Right lobe of liver (tissue), 6 donors: Measurements from ENCODE around the gene ATP2B3. TPM values are rescaled to one million over a fixed set of nuclear protein-coding genes. Genes with fewer than 3 reads are reported as not detected.
A peak's percentile ranks its signal among the peaks of the same experiment; 100 is the strongest.

Experiments
- ATAC-seq, 4 donors: fragments of 200-7000 bp; cut with Tn5 transposase; one replicate each; pipeline ENCODE4 v1.9.1; 2020; ENCODE audit warnings: mild to moderate bottlenecking in 4 of 4, moderate library complexity in 4 of 4
- DNase-seq, 3 donors: peaks; one replicate each; pipeline ENCODE4 v3.0.0-alpha.2; 2020
- H3K27ac ChIP-seq, 3 donors: fragments of 200-600 bp; one replicate each; pipeline ENCODE4 v1.8.0; 2022
- H3K27me3 ChIP-seq, 2 donors: fragments of 200-600 bp; one replicate each; pipeline ENCODE4 v1.8.0; 2022
- H3K36me3 ChIP-seq, 4 donors: fragments of 200-600 bp; sonication (generic) in 1 of 4; one replicate each; pipeline versions ENCODE4 v1.5.1 to v1.8.0; 2017 to 2022; ENCODE audit warnings: control low read depth in 1 of 4
- H3K4me1 ChIP-seq, 4 donors: fragments of 200-600 bp; sonication (generic) in 1 of 4; one replicate each; pipeline versions ENCODE4 v1.5.1 to v1.8.0; 2017 to 2022; ENCODE audit warnings: control low read depth in 1 of 4
- H3K4me3 ChIP-seq, 3 donors: fragments of 200-600 bp; one replicate each; pipeline ENCODE4 v1.8.0; 2022
- H3K9me3 ChIP-seq, 4 donors: fragments of 200-600 bp; sonication (generic) in 1 of 4; one replicate each; pipeline versions ENCODE4 v1.5.1 to v1.8.0; 2017 to 2022; ENCODE audit warnings: control low read depth in 1 of 4
- POLR2A ChIP-seq: fragments of 450-650 bp; IDR thresholded peaks from one replicate; pipeline ENCODE4 v1.6.1; 2017; ENCODE audit warnings: antibody characterized with exemption, mild to moderate bottlenecking
- WGBS: methylation state at CpG from one replicate; pipeline ENCODE4 v1.1.6; 2018; ENCODE audit warnings: low coverage, low lambda C conversion rate; ENCODE audit not compliant: insufficient coverage; ENCODE audit errors: missing lambda C conversion rate; 5-methylcytosine and 5-hydroxymethylcytosine counted together
- intact Hi-C, 2 donors: fragments of 100-400 bp; cut with DNase I; formaldehyde crosslinking; loops; one replicate each; pipeline versions ENCODE4 v1.11.2 to v1.14.1; 2022
- total RNA-seq, 6 experiments: library from RNA; depleted of rRNA in 2 of 6; stranded (reverse); fragments of >200 nt in 2 of 6; fragmentation: NEBNext Ultra II Directional in 3 of 6; extraction: Animal tissue kit (Norgen Biotek cat#: 25700) in 3 of 6; gene quantifications; one replicate each; pipeline versions ENCODE4 v1.1.0 to v1.2.4, GENCODE V29; 2016 to 2023
- TF ChIP-seq, protein P1 (sequence below), 4 donors: fragments of 200-600 bp in 3 of 4; fragments of 450-650 bp in 1 of 4; IDR thresholded peaks; one replicate each; pipeline versions ENCODE4 v1.5.1 to v1.8.0; 2016 to 2022; ENCODE audit warnings: antibody characterized with exemption in 4 of 4, mild to moderate bottlenecking in 2 of 4
- donor health status: DM: no; HTN: yes; CAD: no.
- donor health status: DM: no; HTN: no; CAD: no.
- donor health status: DM: no; HTN: no; CAD: no.
- donor health status: DM: no; HTN: yes; CAD: no.
- donor health status: DM: no; HTN: yes; CAD: no.

ATP2B3 gene
- total RNA-seq, 6 experiments from 2014 or later = 0.07 TPM; not detected in 5

DNA sequence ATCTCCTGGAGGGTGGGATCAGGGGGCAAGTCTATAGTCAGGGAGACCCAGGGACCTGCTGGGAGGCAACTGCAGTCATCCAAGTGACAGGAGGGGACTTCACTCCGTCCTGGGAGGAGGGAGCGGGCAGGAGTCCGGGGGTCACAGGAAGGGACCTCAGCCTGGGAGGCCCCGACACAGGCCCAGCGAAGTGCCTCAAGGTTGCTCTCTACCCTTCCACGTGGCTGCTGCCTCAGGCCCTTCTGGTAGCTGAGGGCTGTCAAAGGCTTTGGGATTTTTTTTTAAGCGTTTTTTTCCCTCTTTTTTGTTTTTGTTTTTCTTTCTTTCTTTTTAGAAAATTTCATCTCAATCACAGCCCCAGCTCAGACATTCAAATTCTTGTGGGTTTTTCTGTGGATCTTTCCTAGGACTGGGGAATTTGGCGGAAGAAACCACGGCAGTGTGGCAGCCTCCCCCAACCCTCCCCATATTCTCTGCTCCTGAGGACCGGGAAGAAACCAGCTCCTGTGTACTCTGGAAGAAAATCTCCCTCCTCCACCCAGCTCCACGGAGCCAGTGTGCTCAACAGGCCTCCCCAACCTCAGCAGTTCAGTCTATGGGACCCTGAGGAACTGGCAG, 45.7 kb upstream of the ATP2B3 start:
- 46% methylated on average over 6 of the region's 11 CpGs for WGBS
- no peak overlapping the region for H3K27ac ChIP-seq
- ATAC-seq (no peak), DNase-seq (no peak)
- no peaks in the 10 kb centered on the region for H3K27me3 ChIP-seq
- H3K36me3 ChIP-seq = no peaks in the 10 kb centered on the region
- TF ChIP-seq POLR2A = no peak
- TF ChIP-seq, protein P1, sequence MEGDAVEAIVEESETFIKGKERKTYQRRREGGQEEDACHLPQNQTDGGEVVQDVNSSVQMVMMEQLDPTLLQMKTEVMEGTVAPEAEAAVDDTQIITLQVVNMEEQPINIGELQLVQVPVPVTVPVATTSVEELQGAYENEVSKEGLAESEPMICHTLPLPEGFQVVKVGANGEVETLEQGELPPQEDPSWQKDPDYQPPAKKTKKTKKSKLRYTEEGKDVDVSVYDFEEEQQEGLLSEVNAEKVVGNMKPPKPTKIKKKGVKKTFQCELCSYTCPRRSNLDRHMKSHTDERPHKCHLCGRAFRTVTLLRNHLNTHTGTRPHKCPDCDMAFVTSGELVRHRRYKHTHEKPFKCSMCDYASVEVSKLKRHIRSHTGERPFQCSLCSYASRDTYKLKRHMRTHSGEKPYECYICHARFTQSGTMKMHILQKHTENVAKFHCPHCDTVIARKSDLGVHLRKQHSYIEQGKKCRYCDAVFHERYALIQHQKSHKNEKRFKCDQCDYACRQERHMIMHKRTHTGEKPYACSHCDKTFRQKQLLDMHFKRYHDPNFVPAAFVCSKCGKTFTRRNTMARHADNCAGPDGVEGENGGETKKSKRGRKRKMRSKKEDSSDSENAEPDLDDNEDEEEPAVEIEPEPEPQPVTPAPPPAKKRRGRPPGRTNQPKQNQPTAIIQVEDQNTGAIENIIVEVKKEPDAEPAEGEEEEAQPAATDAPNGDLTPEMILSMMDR (IDR thresholded peaks at IDR 0.05) = no peak
- intact Hi-C loops = no loop called here
- H3K4me1 ChIP-seq = no peaks in the 10 kb centered on the region
- H3K4me3 ChIP-seq = no peak overlapping the region
- H3K9me3 ChIP-seq = no peaks in the 10 kb centered on the region

DNA sequence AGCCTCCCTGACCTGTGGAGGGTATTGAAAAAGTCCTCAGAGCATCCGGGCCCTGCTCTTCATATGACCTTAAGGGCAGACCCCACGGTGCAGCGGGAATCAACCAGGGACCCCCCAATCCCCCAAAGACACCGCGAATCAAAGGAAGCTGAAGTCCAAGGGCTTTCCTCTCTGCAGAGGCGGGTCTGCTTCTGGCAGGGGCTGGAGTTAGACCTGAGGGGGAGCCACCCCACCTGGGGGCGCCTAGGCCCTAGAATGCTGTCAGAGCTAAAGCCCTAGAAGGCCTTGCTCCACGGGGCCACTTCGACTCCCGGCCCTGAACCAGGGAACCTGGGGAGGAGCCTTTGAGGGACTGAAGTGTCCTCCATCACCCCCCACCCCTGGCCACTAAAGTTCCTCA, 44.3 kb upstream of the ATP2B3 start:
- WGBS = 100% methylated on average over 2 of the region's 10 CpGs
- Histone ChIP-seq H3K4me1 (no peaks in the 10 kb centered on the region), H3K36me3 (no peaks in the 10 kb centered on the region), H3K27me3 (no peaks in the 10 kb centered on the region), H3K9me3 (no peaks in the 10 kb centered on the region), H3K27ac (no peak overlapping the region), H3K4me3 (no peak overlapping the region)
- ATAC-seq (no peak), DNase-seq (no peak)
- intact Hi-C loops = no loop called here
- TF ChIP-seq, protein P1 (IDR thresholded peaks at IDR 0.05) = no peak
- no peak for TF ChIP-seq POLR2A

DNA sequence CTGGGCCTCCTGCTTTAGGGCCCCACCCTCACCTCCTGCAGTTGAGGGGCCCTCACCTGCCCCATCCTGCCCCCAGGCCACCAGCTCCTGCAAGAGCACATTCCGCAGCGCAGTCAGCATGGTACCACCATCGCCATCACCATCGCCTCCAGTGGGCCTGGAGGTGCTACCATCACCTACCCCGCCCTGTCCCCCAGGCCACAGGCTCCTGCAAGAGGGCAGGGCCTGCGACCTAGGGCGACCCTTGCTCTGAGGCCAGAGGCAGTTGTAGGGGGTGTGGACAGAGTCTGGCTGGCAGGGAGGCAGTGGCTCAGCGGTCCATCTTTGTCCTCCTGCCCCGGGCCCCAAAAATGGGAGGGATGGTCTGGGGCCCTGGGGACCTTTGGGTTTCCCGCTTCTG, 43.2 kb upstream of the ATP2B3 start:
- Histone ChIP-seq H3K9me3 (no peaks in the 10 kb centered on the region), H3K4me3 (no peak overlapping the region), H3K27me3 (no peaks in the 10 kb centered on the region), H3K36me3 (no peaks in the 10 kb centered on the region), H3K4me1 (no peaks in the 10 kb centered on the region), H3K27ac (no peak overlapping the region)
- WGBS = 94% methylated on average over 5 of the region's 10 CpGs
- intact Hi-C loops = no loop called here
- ATAC-seq = no peak
- TF ChIP-seq, protein P1 (IDR thresholded peaks at IDR 0.05) = no peak
- TF ChIP-seq POLR2A = no peak
- DNase-seq = no peak

DNA sequence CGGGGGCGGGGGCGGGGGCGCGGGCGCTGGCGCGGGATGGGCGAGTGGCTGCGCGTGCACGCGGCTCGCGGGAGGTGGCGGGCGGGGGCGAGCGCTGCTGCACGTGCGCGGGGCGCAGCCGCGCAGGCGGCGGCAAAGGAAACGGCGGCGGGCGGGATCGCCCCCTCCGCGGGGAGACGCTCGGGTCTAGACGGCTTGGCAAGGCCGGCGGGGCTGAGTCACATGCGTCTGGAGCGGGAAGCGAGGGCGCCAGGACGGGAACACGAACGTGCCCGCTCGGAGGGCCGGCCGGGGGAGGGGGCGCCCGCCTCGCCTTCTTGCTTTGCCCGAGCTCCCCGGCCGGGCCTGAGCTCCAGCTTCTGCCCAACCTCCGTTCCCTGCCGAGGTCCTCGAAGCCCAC, 42.7 kb upstream of the ATP2B3 start:
- Histone ChIP-seq H3K27ac (no peak overlapping the region), H3K36me3 (no peaks in the 10 kb centered on the region), H3K4me1 (no peaks in the 10 kb centered on the region), H3K9me3 (no peaks in the 10 kb centered on the region), H3K27me3 (no peaks in the 10 kb centered on the region), H3K4me3 (peak overlapping the region in 1 of 3 donors; percentile 16)
- intact Hi-C loops = no loop called here
- DNase-seq = peak in 2 of 3 donors; percentile 52 to 72
- ATAC-seq = peak in 1 of 4 donors; percentile 12
- WGBS = no CpG with 5 or more reads among the region's 59 CpGs
- TF ChIP-seq POLR2A = no peak
- TF ChIP-seq, protein P1 (IDR thresholded peaks at IDR 0.05) = no peak
